ENCODE measurements around the gene KRT6B.
"Not testable (repeated sequence)": the region's sequence is repeated elsewhere in the genome, so short reads cannot be mapped to it uniquely, and the experiment has no call there.

Gene KRT6B

DNA sequence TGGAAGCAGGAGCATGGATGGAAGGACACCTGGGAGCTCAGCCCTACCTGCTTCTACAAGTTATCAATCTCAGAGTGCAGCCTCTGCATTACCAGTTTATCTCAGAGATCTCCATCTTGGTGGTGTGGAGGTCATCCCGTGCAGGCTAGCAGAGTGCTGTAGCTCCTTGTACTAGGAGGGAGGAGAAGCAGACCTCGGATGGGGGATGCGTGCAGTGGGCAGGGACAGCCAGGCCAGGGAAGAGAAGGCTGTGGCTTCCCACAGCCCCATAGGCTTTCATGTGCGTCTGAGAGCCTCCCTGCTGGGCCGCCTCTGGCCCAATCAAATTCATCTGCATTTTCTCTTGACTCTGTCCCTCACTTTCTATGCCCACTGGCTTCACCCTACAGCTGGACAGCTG lies 37.0 kb downstream of the KRT6B start:
- in situ Hi-C loops (cut with MboI; ENCODE audit: low pct_unique_long_range_greater_than_20kb, low sequenced_read_pairs, unreplicated experiment), result no loop called here
- TF ChIP-seq, protein P1, sequence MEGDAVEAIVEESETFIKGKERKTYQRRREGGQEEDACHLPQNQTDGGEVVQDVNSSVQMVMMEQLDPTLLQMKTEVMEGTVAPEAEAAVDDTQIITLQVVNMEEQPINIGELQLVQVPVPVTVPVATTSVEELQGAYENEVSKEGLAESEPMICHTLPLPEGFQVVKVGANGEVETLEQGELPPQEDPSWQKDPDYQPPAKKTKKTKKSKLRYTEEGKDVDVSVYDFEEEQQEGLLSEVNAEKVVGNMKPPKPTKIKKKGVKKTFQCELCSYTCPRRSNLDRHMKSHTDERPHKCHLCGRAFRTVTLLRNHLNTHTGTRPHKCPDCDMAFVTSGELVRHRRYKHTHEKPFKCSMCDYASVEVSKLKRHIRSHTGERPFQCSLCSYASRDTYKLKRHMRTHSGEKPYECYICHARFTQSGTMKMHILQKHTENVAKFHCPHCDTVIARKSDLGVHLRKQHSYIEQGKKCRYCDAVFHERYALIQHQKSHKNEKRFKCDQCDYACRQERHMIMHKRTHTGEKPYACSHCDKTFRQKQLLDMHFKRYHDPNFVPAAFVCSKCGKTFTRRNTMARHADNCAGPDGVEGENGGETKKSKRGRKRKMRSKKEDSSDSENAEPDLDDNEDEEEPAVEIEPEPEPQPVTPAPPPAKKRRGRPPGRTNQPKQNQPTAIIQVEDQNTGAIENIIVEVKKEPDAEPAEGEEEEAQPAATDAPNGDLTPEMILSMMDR (IDR thresholded peaks at IDR 0.05; ENCODE audit: extremely low read depth, insufficient read depth, missing control alignments), result no peak
- DNase-seq (ENCODE audit: low spot score), result no peak

DNA sequence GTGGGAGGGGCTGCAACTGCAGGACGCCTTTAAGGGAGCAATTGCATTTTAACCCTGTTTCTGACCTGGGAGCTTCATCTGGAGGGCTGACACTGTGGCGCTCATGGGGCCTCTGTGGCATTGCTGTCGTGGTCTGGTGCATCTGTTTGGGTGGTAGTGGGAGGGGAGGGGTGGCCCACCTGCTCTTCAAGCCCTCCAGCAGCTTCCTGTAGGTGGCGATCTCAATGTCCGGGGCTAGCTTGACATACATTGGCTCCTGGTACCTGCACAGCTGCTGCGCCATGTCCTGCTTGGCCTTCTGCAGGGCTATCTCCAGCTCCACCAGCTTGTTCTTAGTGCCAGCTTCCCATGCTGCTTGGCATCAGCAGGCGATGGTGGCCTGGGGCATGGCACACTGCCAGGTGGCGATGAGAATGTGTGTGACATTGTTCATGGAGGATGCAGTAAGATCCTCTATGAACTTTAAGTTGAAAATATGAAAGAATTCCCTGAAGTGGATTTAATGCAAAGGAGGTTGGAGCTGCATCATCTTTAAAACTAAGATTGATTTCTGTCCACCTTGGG lies 38.1 kb downstream of the KRT6B start:
- TF ChIP-seq, protein P1 (IDR thresholded peaks at IDR 0.05; ENCODE audit: extremely low read depth, insufficient read depth, missing control alignments), result peak; percentile 4
- DNase-seq (ENCODE audit: low spot score), result no peak

DNA sequence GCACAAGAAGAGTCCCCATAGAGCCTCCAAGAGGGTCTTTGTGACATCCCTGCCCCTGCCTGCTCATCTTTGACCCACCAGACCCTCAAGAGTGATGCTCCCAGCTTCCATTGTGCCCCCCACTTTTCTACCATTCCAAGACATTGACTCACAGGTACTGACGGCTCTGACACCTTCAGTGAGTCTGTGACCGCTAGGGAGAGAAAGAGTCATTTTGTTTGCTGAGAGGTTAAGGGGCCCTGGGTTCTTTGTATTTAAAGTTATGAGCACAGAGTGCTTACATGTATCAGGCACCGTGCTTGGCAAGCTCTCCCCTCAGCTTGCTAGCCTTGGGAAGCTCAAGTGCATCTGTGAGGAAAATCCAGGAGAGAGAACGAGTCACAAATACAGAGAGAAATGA lies 38.7 kb downstream of the KRT6B start:
- in situ Hi-C loops (cut with MboI; ENCODE audit: low pct_unique_long_range_greater_than_20kb, low sequenced_read_pairs, unreplicated experiment), result no loop called here

More for the DNA sequence above, 38.1 kb downstream of the KRT6B start:
- in situ Hi-C loops (cut with MboI; ENCODE audit: low pct_unique_long_range_greater_than_20kb, low sequenced_read_pairs, unreplicated experiment), result no loop called here

DNA sequence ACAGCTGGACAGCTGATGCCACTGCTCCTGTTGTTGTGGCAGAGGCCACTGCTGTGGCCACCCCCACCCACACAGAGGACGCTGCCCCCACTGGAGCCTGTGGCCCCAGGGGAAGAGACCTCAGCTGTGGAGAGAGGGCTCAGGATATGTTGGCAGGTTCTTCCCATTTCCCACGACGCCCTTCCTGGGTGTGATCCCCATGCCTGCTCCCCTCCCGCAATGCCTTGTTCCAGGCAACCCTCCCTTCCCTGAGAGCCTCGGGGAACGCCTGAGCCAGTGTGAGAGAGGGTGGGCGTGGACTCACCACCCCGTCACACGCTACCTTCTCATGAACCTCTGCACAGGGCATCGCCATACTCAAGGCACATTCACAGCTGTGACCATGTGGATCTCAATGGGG lies 40.1 kb downstream of the KRT6B start:
- DNase-seq (ENCODE audit: low spot score), result no peak
- in situ Hi-C loops (cut with MboI; ENCODE audit: low pct_unique_long_range_greater_than_20kb, low sequenced_read_pairs, unreplicated experiment), result no loop called here
- TF ChIP-seq, protein P1 (IDR thresholded peaks at IDR 0.05; ENCODE audit: extremely low read depth, insufficient read depth, missing control alignments), result no peak

More for the DNA sequence above, 38.7 kb downstream of the KRT6B start:
- TF ChIP-seq, protein P1 (IDR thresholded peaks at IDR 0.05; ENCODE audit: extremely low read depth, insufficient read depth, missing control alignments), result no peak
- DNase-seq (ENCODE audit: low spot score), result no peak

DNA sequence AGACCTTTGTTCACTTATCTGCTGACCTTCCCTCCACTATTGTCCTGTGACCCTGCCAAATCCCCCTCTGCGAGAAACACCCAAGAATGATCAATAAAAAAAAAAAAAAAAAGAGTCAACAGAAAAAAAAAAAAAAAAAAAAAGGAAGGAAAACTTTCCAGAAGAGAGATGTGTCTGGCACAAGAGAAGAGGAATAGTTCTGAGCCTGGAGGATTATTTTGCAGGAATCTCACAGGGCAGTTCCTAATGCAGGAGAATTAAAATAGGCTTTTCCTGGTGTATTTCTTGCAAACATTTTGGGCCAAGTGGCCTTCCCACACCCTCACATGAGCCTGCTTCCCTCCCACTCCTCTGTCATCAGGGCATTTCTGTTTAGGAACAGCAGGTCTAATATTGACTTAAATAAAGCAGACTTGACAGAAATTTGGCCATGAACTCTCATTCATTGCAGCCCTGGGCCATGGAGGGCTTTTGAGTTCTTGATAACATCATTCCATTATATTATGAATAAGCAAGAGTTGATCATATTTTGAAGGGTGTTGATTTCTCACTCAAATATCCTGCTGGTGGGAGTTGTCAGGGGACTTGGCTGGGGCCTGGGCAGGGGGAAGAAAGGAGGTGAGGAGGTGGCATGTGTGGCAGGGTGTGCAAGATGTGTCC lies 41.2 kb downstream of the KRT6B start:
- DNase-seq (ENCODE audit: low spot score); in situ Hi-C loops (cut with MboI; ENCODE audit: low pct_unique_long_range_greater_than_20kb, low sequenced_read_pairs, unreplicated experiment): not testable (repeated sequence)

DNA sequence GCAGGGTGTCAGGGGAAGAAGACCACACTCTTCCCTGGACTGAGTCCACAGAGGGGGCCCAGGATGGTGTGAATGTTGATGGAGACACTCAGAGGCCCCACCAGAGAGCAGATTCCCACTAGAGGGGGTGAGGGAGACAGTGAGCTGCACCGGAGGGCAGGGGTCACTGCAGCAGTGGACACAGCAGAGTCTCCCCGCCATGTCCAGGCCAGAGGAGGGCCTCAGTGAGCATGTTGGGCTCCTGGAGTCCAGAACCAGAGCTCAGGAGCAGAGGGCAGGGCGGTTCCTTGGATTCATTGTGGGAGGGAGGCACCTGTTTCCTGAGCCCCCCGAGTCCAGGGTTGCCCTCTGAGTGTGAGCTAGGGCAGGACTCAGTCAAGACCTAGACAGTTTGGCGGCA lies 44.0 kb downstream of the KRT6B start:
- TF ChIP-seq, protein P1 (IDR thresholded peaks at IDR 0.05; ENCODE audit: extremely low read depth, insufficient read depth, missing control alignments), result no peak
- DNase-seq (ENCODE audit: low spot score), result no peak
- in situ Hi-C loops (cut with MboI; ENCODE audit: low pct_unique_long_range_greater_than_20kb, low sequenced_read_pairs, unreplicated experiment), result no loop called here

DNA sequence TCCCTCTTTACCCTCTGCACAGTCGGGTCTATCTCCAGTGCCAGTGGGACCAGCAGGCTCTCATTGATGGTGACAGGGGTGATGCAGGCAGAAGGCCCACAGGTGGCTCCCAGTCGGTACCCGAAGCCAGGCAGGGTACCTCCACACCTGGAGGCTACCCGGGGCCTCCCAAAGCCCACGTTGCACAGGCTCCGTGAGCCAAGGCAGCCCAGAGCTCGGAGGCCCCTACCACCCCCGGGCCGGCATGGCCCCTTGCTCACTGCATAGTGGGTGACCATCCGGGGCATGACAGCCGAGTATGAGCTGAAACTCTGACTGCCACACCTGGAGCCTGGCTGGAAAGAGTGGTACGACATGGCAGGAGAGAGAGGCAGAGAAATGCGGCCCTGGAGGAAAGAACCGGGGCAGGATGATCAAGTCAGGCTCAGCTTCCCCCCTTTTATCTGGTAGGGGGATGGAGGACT lies 46.0 kb downstream of the KRT6B start, which contains the start of gene KRT82:
Gene KRT82 (minus strand): TSS at position 414 of the 464 bp plus-strand sequence. CDS start 58 bp downstream, at position 356.
- TF ChIP-seq, protein P1 (IDR thresholded peaks at IDR 0.05; ENCODE audit: extremely low read depth, insufficient read depth, missing control alignments), result no peak
- in situ Hi-C loops (cut with MboI; ENCODE audit: low pct_unique_long_range_greater_than_20kb, low sequenced_read_pairs, unreplicated experiment), result no loop called here

More for the DNA sequence above, 46.0 kb downstream of the KRT6B start, which contains the start of gene KRT82:
- no peak for DNase-seq (ENCODE audit: low spot score)

Data from GM13977 (cell line).